HG03571 (cell line): ENCODE data around the gene ADAMTS15.

ENCODE experiments used
- ATAC-seq: cut with Tn5 transposase; IDR thresholded peaks from one replicate; pipeline ENCODE4 v1.9.1; 2021; ENCODE audit not compliant: unreplicated experiment

The ADAMTS15 gene

DNA sequence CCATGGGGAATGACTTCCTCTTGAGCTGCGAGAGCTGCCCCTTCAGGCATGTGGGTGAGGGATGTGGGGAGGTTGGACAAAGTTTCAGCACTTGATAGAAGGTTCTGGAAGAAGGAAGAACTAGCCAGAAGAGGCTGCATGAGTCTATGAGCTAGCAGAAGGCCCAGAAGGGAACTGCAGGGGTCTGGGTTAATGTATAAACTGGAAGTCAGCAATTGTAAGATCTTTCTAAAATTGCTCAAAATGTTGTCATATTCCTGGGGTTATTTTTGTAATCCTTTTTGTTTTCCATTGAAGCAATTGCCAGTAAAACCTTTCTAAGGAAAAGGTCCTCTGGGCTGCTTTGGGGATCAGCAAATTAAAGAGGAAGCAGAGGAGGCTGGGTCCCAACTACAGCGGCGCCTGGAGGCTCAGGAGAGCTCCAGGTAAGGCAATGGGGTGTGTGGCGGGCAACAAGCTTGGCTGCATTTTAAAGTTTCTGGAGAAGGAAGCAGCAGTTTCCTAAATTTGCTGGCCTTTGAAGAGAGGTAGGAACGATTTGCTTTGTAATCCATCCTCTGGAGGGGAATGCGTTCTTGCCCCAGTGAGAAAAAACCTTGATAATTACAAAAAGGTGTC is 29.2 kb downstream of the ADAMTS15 start:
- ATAC-seq: no peak

DNA sequence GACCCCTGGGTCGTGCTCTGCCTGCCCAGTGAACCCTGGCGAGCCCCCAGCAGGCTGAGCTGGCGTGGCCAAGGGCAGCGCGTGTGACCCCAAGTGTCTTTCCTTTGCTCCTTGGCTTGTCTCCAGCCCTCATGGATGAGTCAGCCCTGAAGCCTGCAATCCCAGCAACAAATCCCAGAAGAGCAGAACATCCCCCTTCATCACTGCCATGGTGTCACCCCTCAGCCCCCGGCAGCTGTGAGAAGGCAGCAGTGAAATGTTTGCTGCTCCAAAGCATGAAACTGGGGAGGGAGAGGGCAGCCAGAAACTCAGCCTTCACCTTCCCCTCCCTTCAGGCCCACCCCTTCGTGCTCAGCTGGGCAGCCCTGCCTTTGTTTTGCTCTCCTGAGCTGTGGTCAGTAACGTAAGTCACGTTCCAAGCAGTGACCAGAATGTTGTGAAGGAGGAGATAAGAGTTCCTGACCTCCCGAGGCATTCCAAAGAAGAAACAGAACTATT is 29.8 kb downstream of the ADAMTS15 start:
- no peak for ATAC-seq

GRCh38 chr11:130478881-130479280 is 30.4 kb downstream of the ADAMTS15 start:
- no peak for ATAC-seq

DNA sequence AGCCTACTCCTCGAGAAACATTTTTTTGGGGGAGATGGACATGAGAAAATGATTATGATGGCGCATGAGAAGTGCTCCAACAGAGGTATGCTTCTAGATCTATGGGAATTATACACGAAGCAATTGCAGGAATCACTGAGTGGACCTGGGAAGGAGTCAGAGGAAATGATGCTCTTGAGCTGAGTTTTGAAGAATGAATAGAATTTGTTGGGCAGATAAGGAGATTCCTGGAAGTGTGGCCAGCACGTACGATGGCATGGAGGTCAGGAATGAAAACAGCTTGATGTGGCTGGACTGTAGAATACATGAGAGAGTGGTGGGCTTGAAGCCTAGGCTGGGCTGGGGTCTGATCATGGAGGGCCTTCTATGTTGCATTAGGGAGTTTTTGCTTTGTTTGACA is 31.7 kb downstream of the ADAMTS15 start:
- ATAC-seq: no peak

DNA sequence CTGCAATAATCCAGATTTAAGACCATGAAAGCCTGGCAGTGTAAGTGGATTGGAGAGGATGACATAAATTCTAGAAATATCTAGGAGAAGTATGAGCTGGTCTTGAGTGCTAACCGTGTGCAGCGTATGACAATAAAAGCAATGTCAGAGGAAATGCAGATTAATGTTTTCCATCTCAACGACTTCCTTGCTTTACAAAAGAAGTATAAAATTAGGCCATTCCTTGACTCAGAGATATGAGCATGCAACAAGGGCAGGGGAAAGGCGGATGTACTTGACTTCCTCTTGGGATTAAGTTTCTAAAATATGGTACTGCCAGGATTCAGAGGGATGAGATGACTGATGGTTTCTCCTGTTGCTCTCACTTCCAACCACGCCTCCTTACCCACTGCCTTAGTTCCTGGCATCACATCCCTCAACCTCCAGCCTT is 32.3 kb downstream of the ADAMTS15 start:
- no peak for ATAC-seq

GRCh38 chr11:130483124-130483523 is 34.7 kb downstream of the ADAMTS15 start:
- no peak for ATAC-seq

DNA sequence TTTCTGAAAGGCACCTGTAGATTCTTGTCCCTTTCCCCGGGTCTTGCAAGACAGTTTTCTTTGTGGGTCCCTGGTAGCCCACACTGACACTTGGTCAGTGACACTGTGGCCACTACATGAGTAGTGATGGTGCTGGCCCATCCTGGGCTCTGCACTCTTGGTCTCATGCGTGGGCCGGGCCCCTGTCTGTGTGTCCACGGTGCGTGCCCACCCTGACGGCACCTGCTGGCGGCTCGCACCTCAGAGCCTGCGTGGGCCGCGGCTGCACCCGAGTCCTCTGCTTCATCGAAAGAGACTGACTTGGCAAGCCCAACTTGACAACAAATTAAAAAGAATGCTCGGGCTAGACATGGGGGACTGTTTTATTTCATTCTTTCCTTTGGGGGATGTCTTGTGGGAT is 37.5 kb downstream of the ADAMTS15 start:
- ATAC-seq: no peak

- no peak for ATAC-seq
Observed at GRCh38 chr11:130486391-130486836, 38.0 kb downstream of the ADAMTS15 start.

GRCh38 chr11:130486987-130487923 is 38.8 kb downstream of the ADAMTS15 start:
- no peak for ATAC-seq

GRCh38 chr11:130487924-130488815 is 39.7 kb downstream of the ADAMTS15 start:
- ATAC-seq: no peak

DNA sequence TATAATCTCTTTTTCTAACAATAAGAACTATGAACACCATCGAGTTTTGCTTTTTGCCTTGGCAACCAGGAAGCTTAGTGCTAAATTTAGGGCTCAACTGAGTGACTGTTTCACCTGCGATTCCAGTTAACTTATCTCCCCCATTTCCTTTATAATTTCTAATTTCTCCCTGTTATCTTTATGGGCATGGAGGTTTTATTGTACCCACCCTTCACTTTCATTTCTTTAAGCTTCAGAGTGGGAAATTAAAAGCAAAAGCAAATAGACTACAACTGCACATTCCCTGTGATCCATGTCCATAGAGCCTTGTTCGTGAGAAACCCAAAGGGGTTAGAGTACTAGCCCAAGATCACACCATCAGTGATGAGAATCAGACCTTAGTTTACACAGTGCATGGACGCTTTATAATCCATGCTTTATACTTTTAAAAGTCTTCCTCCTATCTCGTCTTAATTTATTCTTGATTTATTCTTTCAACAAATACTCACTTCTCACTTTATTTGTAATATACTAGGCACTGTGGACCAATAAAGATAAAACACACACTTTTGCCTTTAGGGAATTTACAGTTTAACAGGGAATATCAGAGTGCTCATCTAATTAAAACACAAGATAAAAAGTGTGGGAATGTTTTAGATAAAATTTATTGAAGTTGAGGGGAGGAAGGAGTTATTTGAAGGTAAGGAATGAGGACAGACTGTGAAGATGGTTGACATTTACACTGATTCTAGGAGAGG is 40.6 kb downstream of the ADAMTS15 start:
- no peak for ATAC-seq

GRCh38 chr11:130489716-130490115 is 41.3 kb downstream of the ADAMTS15 start:
- ATAC-seq: no peak

- no peak for ATAC-seq
Observed at GRCh38 chr11:130490682-130491449, 42.4 kb downstream of the ADAMTS15 start.

DNA sequence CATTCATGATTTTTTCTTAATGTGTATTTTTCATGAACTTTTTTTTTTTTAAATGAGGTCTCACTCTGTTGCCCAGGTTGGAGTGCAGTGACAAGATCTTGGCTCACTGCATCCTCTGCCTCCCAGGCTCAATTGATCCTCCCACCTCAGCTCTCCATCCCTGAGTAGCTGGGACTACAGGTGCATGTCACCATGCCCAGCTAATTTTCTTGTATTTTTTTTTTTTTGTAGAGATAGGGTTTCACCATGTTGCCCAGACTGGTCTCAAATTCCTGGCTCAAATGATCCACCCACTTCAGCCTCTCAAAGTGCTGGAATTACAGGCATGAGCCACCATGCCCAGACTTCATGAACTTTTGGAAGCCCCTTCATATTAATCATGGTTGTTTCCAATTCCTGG is 49.7 kb downstream of the ADAMTS15 start:
- no peak for ATAC-seq

DNA sequence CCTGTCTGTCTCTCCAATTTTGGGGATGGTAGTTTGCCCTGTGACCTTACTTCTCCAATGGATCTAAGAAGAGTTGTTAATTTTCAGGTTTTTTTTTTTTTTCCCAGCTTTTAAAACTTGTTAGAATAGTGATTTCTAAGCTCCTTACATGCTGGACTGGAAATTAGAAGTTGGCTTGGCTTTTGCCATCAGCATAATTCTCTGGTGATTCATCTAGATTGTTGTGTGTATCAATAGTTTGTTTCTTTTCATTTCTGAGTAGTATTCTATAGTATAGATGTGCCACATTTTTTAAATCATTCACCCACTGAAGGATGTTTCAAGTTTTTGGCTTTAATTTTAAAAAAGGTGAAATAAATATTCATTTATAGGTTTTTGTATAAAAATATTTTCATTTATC is 51.4 kb downstream of the ADAMTS15 start:
- no peak for ATAC-seq

DNA sequence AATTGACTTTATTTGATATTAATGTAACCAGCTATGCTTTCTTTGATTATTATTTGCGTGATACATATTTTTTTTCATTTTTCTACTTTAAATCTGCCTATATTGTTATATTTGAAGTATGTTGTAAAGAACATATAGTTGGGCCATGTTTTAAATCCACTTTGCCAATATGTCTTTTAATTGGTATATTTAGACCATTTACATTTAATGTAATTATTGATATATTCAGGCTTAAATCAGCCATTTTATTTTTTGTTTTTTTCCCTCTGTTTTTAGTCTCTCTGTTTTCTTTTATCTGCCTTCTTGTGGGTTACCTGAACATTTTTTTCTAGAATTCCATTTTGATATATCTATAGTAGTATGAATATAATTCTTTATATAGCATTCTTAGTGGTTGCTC is 55.9 kb downstream of the ADAMTS15 start:
- ATAC-seq: no peak

- ATAC-seq: no peak
Observed at GRCh38 chr11:130508913-130509312, 60.5 kb downstream of the ADAMTS15 start.

DNA sequence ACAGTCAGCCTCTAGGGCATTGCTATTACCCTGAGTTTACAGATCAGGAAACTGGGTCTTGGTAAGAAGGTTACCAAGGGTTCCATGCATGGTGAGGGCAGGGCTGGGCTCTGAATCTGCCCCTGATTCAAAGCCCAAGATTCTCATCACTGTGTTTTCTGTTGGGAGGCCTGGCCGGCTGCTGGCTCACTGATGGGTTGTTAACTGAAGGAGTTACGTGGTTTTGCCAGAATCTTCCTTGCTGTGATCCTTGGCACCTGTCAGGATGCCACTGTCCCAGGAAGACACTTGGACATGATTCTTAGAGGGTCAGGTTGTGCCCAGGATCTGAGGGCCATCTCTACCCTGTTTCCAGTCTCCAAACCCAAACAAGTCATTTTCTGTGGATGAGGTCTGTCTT is 61.5 kb downstream of the ADAMTS15 start:
- ATAC-seq: no peak

DNA sequence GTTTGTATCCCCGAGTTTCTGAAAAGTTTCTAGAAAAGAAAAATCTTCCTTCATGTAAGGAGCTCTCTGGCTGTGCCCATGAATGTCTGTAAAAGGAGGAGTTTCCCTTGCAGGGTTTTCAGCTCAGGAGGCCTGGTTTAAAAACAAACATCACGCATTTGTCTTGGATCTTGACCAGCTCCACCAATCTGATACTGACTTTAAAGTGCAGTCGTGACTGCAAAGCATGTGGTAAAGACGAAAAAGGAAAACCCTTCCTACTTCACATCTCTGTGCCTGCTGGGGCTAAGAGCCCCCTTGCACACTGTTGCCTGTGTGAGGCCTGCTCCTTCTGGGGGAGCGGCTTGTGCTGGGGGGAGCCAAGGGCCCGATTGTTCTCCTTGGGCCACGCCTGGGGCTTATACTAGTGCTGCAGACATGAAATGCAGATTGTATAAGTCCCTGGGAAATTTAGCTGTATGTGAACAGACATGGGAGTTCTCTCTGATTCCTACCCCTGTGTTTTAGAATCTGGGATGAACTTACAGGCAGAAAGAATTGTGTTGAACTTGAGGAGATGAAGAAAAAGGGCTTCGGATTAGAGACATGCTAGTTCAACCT is 62.1 kb downstream of the ADAMTS15 start:
- ATAC-seq: no peak
